Astrocyte (in vitro differentiated cells and primary cell): ENCODE data around the gene KISS1R.

ENCODE experiments used
- CTCF ChIP-seq: IDR thresholded peaks from 2 replicates; pipeline ENCODE4 v1.5.1; 2011; ENCODE audit warnings: low read depth, mild to moderate bottlenecking, inconsistent platforms, low read length, moderate library complexity; ENCODE audit not compliant: insufficient read depth
- EZH2 ChIP-seq: IDR thresholded peaks from 2 replicates; pipeline ENCODE4 v1.6.1; 2012; ENCODE audit warnings: mild to moderate bottlenecking, low read length, inconsistent platforms; ENCODE audit not compliant: insufficient read depth

- TF ChIP-seq CTCF (no peak), EZH2 (no peak)
These were observed 32.5 kb upstream of the KISS1R start for GRCh38 chr19:884420-885211.
